Gastroesophageal sphincter (tissue), 4 donors: Measurements from ENCODE around the gene CNNM1. TPM values are rescaled to one million over a fixed set of nuclear protein-coding genes. Genes with fewer than 3 reads are reported as not detected.

ENCODE experiments used
- ATAC-seq: fragments of 150-250 bp; one replicate; pipeline ENCODE4 v1.9.1; 2016; ENCODE audit warnings: mild to moderate bottlenecking, moderate library complexity
- H3K27ac ChIP-seq, 4 donors: fragments of 200-600 bp; sonication (generic) in 3 of 4; 1 replicate in 3 of 4; 2 replicates in 1 of 4; pipeline ENCODE4 v1.5.1; 2016 to 2019
- H3K27me3 ChIP-seq: fragments of 200-600 bp; sonication (generic); one replicate; pipeline ENCODE4 v1.5.1; 2019
- H3K36me3 ChIP-seq, 2 donors: fragments of 200-600 bp; sonication (generic); one replicate each; pipeline ENCODE4 v1.5.1; 2019; ENCODE audit warnings: control low read depth in 1 of 2
- H3K4me1 ChIP-seq, 3 donors: fragments of 200-600 bp; sonication (generic); 1 replicate in 2 of 3; 2 replicates in 1 of 3; pipeline ENCODE4 v1.5.1; 2016 to 2019; ENCODE audit warnings: control low read depth in 2 of 3
- H3K4me3 ChIP-seq, 2 donors: fragments of 200-600 bp; sonication (generic); one replicate each; pipeline ENCODE4 v1.5.1; 2019; ENCODE audit warnings: mild to moderate bottlenecking in 1 of 2, moderate library complexity in 1 of 2
- H3K9me3 ChIP-seq, 3 donors: fragments of 200-600 bp; sonication (generic); one replicate each; pipeline ENCODE4 v1.5.1; 2017 to 2019; ENCODE audit warnings: control low read depth in 2 of 3
- CTCF ChIP-seq, 4 experiments: fragments of 200-600 bp in 2 of 4; fragments of 450-650 bp in 2 of 4; sonication (generic) in 1 of 4; IDR thresholded peaks; one replicate each; pipeline ENCODE4 v1.5.1; 2017 to 2019; ENCODE audit warnings: antibody characterized with exemption in 4 of 4, mild to moderate bottlenecking in 2 of 4, moderate library complexity in 2 of 4
- EP300 ChIP-seq: sonication (generic); formaldehyde crosslinking; IDR thresholded peaks from one replicate; pipeline ENCODE4 v1.6.1; 2017; ENCODE audit warnings: antibody characterized with exemption, mild to moderate bottlenecking
- POLR2A ChIP-seq, 2 donors: fragments of 450-650 bp; IDR thresholded peaks; one replicate each; pipeline ENCODE4 v1.6.1; 2017; ENCODE audit warnings: antibody characterized with exemption in 2 of 2, mild to moderate bottlenecking in 2 of 2, moderate library complexity in 1 of 2
- POLR2AphosphoS5 ChIP-seq: sonication (generic); formaldehyde crosslinking; IDR thresholded peaks from one replicate; pipeline ENCODE4 v1.6.1; 2017; ENCODE audit warnings: antibody characterized with exemption
- WGBS, 2 donors: methylation state at CpG; one replicate each; pipeline ENCODE4 v1.1.5; 2018; ENCODE audit warnings: low coverage in 1 of 2; 5-methylcytosine and 5-hydroxymethylcytosine counted together
- total RNA-seq, 4 donors: library from RNA; depleted of rRNA; stranded (reverse); fragments of >200 nt; gene quantifications; one replicate each; pipeline ENCODE4 v1.1.0, GENCODE V29; 2016

The CNNM1 gene
- total RNA-seq, 4 donors from 2014 or later: 1.9 to 3.1 (median 3.0) TPM

GRCh38 chr10:99360934-99361333 lies 31.8 kb downstream of the CNNM1 start:
- no peak for TF ChIP-seq CTCF (IDR thresholded peaks at IDR 0.05)
- no peak for TF ChIP-seq POLR2A (IDR thresholded peaks at IDR 0.05)
- no peak for TF ChIP-seq POLR2AphosphoS5
- no peak for TF ChIP-seq EP300
- 86 to 94% methylated on average over 2 of the region's 5 CpGs for WGBS, 2 donors
- no peak for ATAC-seq

GRCh38 chr10:99364125-99364524 lies 35.0 kb downstream of the CNNM1 start:
- 69 to 85% methylated on average over 3 to 4 of the region's 4 CpGs for WGBS, 2 donors
- no peak for TF ChIP-seq POLR2AphosphoS5
- no peak for TF ChIP-seq POLR2A (IDR thresholded peaks at IDR 0.05)
- no peak for TF ChIP-seq EP300
- no peak for TF ChIP-seq CTCF (IDR thresholded peaks at IDR 0.05)
- ATAC-seq: no peak
- peaks cover 0 to 20% of the 10 kb centered on the region in 2 donors for H3K36me3 ChIP-seq
- no peak overlapping the region for H3K27ac ChIP-seq
- no peak overlapping the region for H3K4me3 ChIP-seq
- no peaks in the 10 kb centered on the region for H3K4me1 ChIP-seq
- H3K27me3 ChIP-seq: no peaks in the 10 kb centered on the region
- H3K9me3 ChIP-seq: no peaks in the 10 kb centered on the region

More at GRCh38 chr10:99360934-99361333, 31.8 kb downstream of the CNNM1 start:
- Histone ChIP-seq H3K4me3 (no peak overlapping the region), H3K4me1 (no peaks in the 10 kb centered on the region), H3K9me3 (no peaks in the 10 kb centered on the region), H3K27me3 (no peaks in the 10 kb centered on the region), H3K36me3 (peaks cover 0 to 20% of the 10 kb centered on the region in 2 donors), H3K27ac (no peak overlapping the region)

GRCh38 chr10:99365311-99365710 lies 36.2 kb downstream of the CNNM1 start:
- no peaks in the 10 kb centered on the region for H3K9me3 ChIP-seq
- TF ChIP-seq POLR2AphosphoS5 (no peak), CTCF (IDR thresholded peaks at IDR 0.05) (no peak), POLR2A (IDR thresholded peaks at IDR 0.05) (no peak), EP300 (no peak)
- no peaks in the 10 kb centered on the region for H3K4me1 ChIP-seq
- no peak overlapping the region for H3K27ac ChIP-seq
- no peak for ATAC-seq
- H3K4me3 ChIP-seq: no peak overlapping the region
- peaks cover 0 to 20% of the 10 kb centered on the region in 2 donors for H3K36me3 ChIP-seq
- H3K27me3 ChIP-seq: no peaks in the 10 kb centered on the region
- 0 to 30% methylated on average over 1 of the region's 1 CpG for WGBS, 2 donors

GRCh38 chr10:99365736-99366135 lies 36.6 kb downstream of the CNNM1 start:
- peaks cover 0 to 18% of the 10 kb centered on the region in 2 donors for H3K36me3 ChIP-seq
- no peak overlapping the region for H3K4me3 ChIP-seq
- no peak overlapping the region for H3K27ac ChIP-seq
- no peak for TF ChIP-seq CTCF (IDR thresholded peaks at IDR 0.05)
- TF ChIP-seq POLR2AphosphoS5: no peak
- TF ChIP-seq POLR2A (IDR thresholded peaks at IDR 0.05): no peak
- TF ChIP-seq EP300: no peak
- no peaks in the 10 kb centered on the region for H3K4me1 ChIP-seq
- no peaks in the 10 kb centered on the region for H3K27me3 ChIP-seq
- ATAC-seq: no peak
- 71 to 86% methylated on average over 1 of the region's 1 CpG for WGBS, 2 donors
- H3K9me3 ChIP-seq: no peaks in the 10 kb centered on the region

- no peak for ATAC-seq
- WGBS, 2 donors: 95% methylated on average over 2 of the region's 2 CpGs; no CpG with 5 or more reads in 1 of the 2 donors
- Histone ChIP-seq H3K27ac (no peak overlapping the region), H3K36me3 (peaks cover 0 to 13% of the 10 kb centered on the region in 2 donors), H3K9me3 (no peaks in the 10 kb centered on the region), H3K4me3 (no peak overlapping the region), H3K27me3 (no peaks in the 10 kb centered on the region), H3K4me1 (no peaks in the 10 kb centered on the region)
- TF ChIP-seq POLR2AphosphoS5 (no peak), EP300 (no peak), POLR2A (IDR thresholded peaks at IDR 0.05) (no peak), CTCF (IDR thresholded peaks at IDR 0.05) (no peak)
Observed at GRCh38 chr10:99366666-99367065, 37.5 kb downstream of the CNNM1 start.
